Measurements from ENCODE around the gene CCDC39.
A peak's percentile ranks its signal among the peaks of the same experiment; 100 is the strongest.
"Not testable (repeated sequence)": the region's sequence is repeated elsewhere in the genome, so short reads cannot be mapped to it uniquely, and the experiment has no call there.

CCDC39 gene

GRCh38 chr3:180611006-180611405 lies 68.3 kb downstream of the CCDC39 start:
- DNase-seq (ENCODE audit: low spot score): no peak
- TF ChIP-seq CTCF (IDR thresholded peaks at IDR 0.05; ENCODE audit: extremely low read depth, missing control alignments): no peak

- peak; percentile 8 for TF ChIP-seq CTCF (IDR thresholded peaks at IDR 0.05; ENCODE audit: extremely low read depth, missing control alignments)
- DNase-seq (ENCODE audit: low spot score): peak; percentile 92
Observed at GRCh38 chr3:180601688-180602666, 77.3 kb downstream of the CCDC39 start, which contains the start of gene TTC14. TSS of gene TTC14 (plus strand) at chr3:180602163. CDS start at chr3:180602262, 99 bp downstream.

GRCh38 chr3:180600473-180600872 lies 78.8 kb downstream of the CCDC39 start:
- DNase-seq (ENCODE audit: low spot score): no peak
- TF ChIP-seq CTCF (IDR thresholded peaks at IDR 0.05; ENCODE audit: extremely low read depth, missing control alignments): no peak

GRCh38 chr3:180595559-180595935 lies 83.7 kb downstream of the CCDC39 start:
- no peak for TF ChIP-seq CTCF (IDR thresholded peaks at IDR 0.05; ENCODE audit: extremely low read depth, missing control alignments)
- no peak for DNase-seq (ENCODE audit: low spot score)

- peak; percentile 29 for DNase-seq (ENCODE audit: low spot score)
Observed at GRCh38 chr3:180594631-180595558, 84.4 kb downstream of the CCDC39 start.

GRCh38 chr3:180593631-180594030 lies 85.7 kb downstream of the CCDC39 start:
- not testable (repeated sequence) for DNase-seq (ENCODE audit: low spot score)

More at GRCh38 chr3:180594631-180595558, 84.4 kb downstream of the CCDC39 start:
- TF ChIP-seq CTCF (IDR thresholded peaks at IDR 0.05; ENCODE audit: extremely low read depth, missing control alignments): peak; percentile 18

- no peak for TF ChIP-seq CTCF (IDR thresholded peaks at IDR 0.05; ENCODE audit: extremely low read depth, missing control alignments)
- no peak for DNase-seq (ENCODE audit: low spot score)
Observed at GRCh38 chr3:180590396-180590795, 88.9 kb downstream of the CCDC39 start.
